ENCODE measurements around the gene EFCAB11.

EFCAB11 gene

DNA sequence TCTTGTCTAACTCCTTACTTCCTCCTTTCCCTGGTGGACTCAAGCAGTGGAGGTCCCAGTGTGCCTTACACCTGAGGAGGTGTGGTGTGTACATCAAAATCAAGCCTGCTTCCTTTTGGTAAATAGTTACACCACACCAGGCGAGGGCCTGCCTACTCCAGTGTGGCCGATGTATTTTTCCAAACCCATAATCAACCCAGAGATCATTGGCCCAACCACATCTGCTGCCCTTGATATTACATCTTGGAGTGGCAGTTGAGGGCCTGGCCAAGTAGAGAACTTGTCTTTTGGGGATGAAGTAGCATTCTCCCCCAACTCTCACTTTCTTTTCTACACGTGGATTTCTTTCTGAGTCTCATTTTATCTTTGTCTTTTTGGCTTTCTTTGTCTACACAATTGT lies 187.4 kb downstream of the EFCAB11 start:
- no peak overlapping the region for H3K27ac ChIP-seq (ENCODE audit: low read length)
- no peak for DNase-seq
- no peak overlapping the region for H3K9ac ChIP-seq (ENCODE audit: low read length)
- no peaks in the 10 kb centered on the region for H3K27me3 ChIP-seq (replicated peaks; ENCODE audit: insufficient read depth, low read length)
- no peaks in the 10 kb centered on the region for H3K36me3 ChIP-seq (replicated peaks; ENCODE audit: insufficient read depth, low read length)
- no peaks in the 10 kb centered on the region for H3K9me2 ChIP-seq (replicated peaks; ENCODE audit: insufficient read depth, low read length)
- TF ChIP-seq, protein P1, sequence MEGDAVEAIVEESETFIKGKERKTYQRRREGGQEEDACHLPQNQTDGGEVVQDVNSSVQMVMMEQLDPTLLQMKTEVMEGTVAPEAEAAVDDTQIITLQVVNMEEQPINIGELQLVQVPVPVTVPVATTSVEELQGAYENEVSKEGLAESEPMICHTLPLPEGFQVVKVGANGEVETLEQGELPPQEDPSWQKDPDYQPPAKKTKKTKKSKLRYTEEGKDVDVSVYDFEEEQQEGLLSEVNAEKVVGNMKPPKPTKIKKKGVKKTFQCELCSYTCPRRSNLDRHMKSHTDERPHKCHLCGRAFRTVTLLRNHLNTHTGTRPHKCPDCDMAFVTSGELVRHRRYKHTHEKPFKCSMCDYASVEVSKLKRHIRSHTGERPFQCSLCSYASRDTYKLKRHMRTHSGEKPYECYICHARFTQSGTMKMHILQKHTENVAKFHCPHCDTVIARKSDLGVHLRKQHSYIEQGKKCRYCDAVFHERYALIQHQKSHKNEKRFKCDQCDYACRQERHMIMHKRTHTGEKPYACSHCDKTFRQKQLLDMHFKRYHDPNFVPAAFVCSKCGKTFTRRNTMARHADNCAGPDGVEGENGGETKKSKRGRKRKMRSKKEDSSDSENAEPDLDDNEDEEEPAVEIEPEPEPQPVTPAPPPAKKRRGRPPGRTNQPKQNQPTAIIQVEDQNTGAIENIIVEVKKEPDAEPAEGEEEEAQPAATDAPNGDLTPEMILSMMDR (IDR thresholded peaks at IDR 0.05; ENCODE audit: low read length), result no peak
- no peak for TF ChIP-seq EZH2phosphoT487 (IDR thresholded peaks at IDR 0.05; ENCODE audit: low read length)
- TF ChIP-seq EZH2 (optimal IDR thresholded peaks at IDR 0.05; ENCODE audit: low read depth, low read length), result no peak
- H3K9me3 ChIP-seq (replicated peaks; ENCODE audit: insufficient read depth, low read length), result no peaks in the 10 kb centered on the region
- no peak overlapping the region for H3K4me2 ChIP-seq (ENCODE audit: low read depth, low read length)
- H3K4me3 ChIP-seq (ENCODE audit: low read length), result no peak overlapping the region
- H3K79me2 ChIP-seq (ENCODE audit: low read length), result no peaks in the 10 kb centered on the region
- peaks cover 14% of the 10 kb centered on the region; the same call in 1 of the 2 replicates for H3K4me1 ChIP-seq (ENCODE audit: low read length)
- H2AFZ ChIP-seq (ENCODE audit: low read length), result no peak overlapping the region
- H4K20me1 ChIP-seq (ENCODE audit: insufficient read depth, low read length), result no peaks in the 10 kb centered on the region
- H3F3A ChIP-seq (ENCODE audit: insufficient read depth, low read length), result 0 out of 2 replicates have a peak, but pooled peaks cover 3% of the 10 kb centered on the region

DNA sequence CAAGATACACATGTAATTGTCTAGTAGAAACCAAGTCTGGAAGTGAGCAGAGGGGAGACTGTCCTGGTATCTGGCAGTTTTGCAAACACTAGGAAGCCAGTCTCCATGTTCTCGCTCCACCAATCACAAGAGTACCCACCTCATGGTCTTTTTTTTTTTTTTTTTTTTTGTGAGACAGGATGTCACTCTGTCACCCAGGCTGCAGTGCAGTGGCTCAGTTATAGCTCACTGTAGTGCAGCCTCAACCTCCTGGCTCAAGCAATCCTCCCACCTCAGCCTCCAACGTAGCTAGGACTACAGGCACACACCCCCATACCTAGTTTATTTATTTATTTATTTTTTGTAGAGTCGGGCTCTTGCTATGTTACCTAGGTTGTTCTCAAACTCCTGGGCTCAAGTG lies 189.2 kb downstream of the EFCAB11 start:
- Histone ChIP-seq H3K4me3 (ENCODE audit: low read length) (no peak overlapping the region), H3K27me3 (replicated peaks; ENCODE audit: insufficient read depth, low read length) (no peaks in the 10 kb centered on the region), H3K36me3 (replicated peaks; ENCODE audit: insufficient read depth, low read length) (no peaks in the 10 kb centered on the region), H2AFZ (ENCODE audit: low read length) (no peak overlapping the region), H3K4me2 (ENCODE audit: low read depth, low read length) (no peak overlapping the region), H4K20me1 (ENCODE audit: insufficient read depth, low read length) (no peaks in the 10 kb centered on the region), H3K4me1 (ENCODE audit: low read length) (peaks cover 10% of the 10 kb centered on the region; the same call in 1 of the 2 replicates), H3F3A (ENCODE audit: insufficient read depth, low read length) (0 out of 2 replicates have a peak, but pooled peaks cover 3% of the 10 kb centered on the region), H3K9me2 (replicated peaks; ENCODE audit: insufficient read depth, low read length) (no peaks in the 10 kb centered on the region), H3K79me2 (ENCODE audit: low read length) (no peaks in the 10 kb centered on the region), H3K9ac (ENCODE audit: low read length) (no peak overlapping the region), H3K27ac (ENCODE audit: low read length) (no peak overlapping the region), H3K9me3 (replicated peaks; ENCODE audit: insufficient read depth, low read length) (no peaks in the 10 kb centered on the region)
- no peak for DNase-seq
- TF ChIP-seq EZH2 (optimal IDR thresholded peaks at IDR 0.05; ENCODE audit: low read depth, low read length) (no peak), EZH2phosphoT487 (IDR thresholded peaks at IDR 0.05; ENCODE audit: low read length) (no peak)
- TF ChIP-seq, protein P1 (IDR thresholded peaks at IDR 0.05; ENCODE audit: low read length), result no peak

DNA sequence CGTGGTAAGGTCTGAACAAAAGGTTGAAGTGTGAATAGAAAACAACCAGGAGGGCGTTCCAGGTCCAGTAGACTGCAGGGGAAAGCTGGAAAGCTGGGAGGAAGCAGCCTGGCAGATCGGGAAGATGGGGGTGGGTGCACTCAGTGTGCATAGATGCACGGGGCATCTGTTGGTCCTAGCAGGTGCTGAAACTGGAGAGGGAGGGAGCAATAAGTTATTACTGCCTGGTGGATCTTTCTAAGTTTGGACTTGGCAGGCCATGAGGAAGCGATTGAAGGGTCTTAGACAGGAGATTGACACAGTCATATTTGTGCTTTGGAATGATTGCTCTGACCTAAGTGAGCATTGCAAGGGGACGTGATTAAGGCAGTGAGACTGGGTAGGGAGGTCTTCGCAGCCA lies 194.4 kb downstream of the EFCAB11 start:
- no peaks in the 10 kb centered on the region for H4K20me1 ChIP-seq (ENCODE audit: insufficient read depth, low read length)
- TF ChIP-seq, protein P1 (IDR thresholded peaks at IDR 0.05; ENCODE audit: low read length), result no peak
- TF ChIP-seq EZH2 (optimal IDR thresholded peaks at IDR 0.05; ENCODE audit: low read depth, low read length) (no peak), EZH2phosphoT487 (IDR thresholded peaks at IDR 0.05; ENCODE audit: low read length) (no peak)
- DNase-seq, result no peak

More for the DNA sequence above, 194.4 kb downstream of the EFCAB11 start:
- H3K9me2 ChIP-seq (replicated peaks; ENCODE audit: insufficient read depth, low read length), result no peaks in the 10 kb centered on the region
- H3K4me2 ChIP-seq (ENCODE audit: low read depth, low read length), result no peak overlapping the region
- no peaks in the 10 kb centered on the region for H3K36me3 ChIP-seq (replicated peaks; ENCODE audit: insufficient read depth, low read length)
- H3K27ac ChIP-seq (ENCODE audit: low read length), result no peak overlapping the region
- H3K9me3 ChIP-seq (replicated peaks; ENCODE audit: insufficient read depth, low read length), result no peaks in the 10 kb centered on the region
- no peak overlapping the region for H2AFZ ChIP-seq (ENCODE audit: low read length)
- H3F3A ChIP-seq (ENCODE audit: insufficient read depth, low read length), result no peaks in the 10 kb centered on the region
- no peak overlapping the region for H3K9ac ChIP-seq (ENCODE audit: low read length)
- H3K4me3 ChIP-seq (ENCODE audit: low read length), result no peak overlapping the region
- H3K27me3 ChIP-seq (replicated peaks; ENCODE audit: insufficient read depth, low read length), result no peaks in the 10 kb centered on the region
- no peaks in the 10 kb centered on the region for H3K4me1 ChIP-seq (ENCODE audit: low read length)
- H3K79me2 ChIP-seq (ENCODE audit: low read length), result no peaks in the 10 kb centered on the region

Measured in MM.1S (cell line).